Stomach (tissue), 4 donors: ENCODE data around the gene AKAP12.

Experiments
- CTCF ChIP-seq, 7 experiments: fragments of 450-650 bp in 4 of 7; fragments of 200-600 bp in 3 of 7; sonication (generic) in 3 of 7; IDR thresholded peaks; one replicate each; pipeline ENCODE4 v1.5.1; 2016 to 2019; ENCODE audit warnings: antibody characterized with exemption in 7 of 7, control low read depth in 2 of 7, mild to moderate bottlenecking in 1 of 7
- POLR2A ChIP-seq, 4 donors: fragments of 450-650 bp; IDR thresholded peaks; one replicate each; pipeline ENCODE4 v1.6.1; 2016; ENCODE audit warnings: antibody characterized with exemption in 4 of 4, control low read depth in 2 of 4, mild to moderate bottlenecking in 1 of 4, moderate library complexity in 1 of 4

GRCh38 chr6:151269321-151269995, 29.7 kb downstream of the AKAP12 start:
- no peak for TF ChIP-seq CTCF (IDR thresholded peaks at IDR 0.05)
- no peak for TF ChIP-seq POLR2A (IDR thresholded peaks at IDR 0.05)
